Transverse colon (tissue), 4 donors: ENCODE measurements around the gene PHYKPL. TPM values are rescaled to one million over a fixed set of nuclear protein-coding genes. Genes with fewer than 3 reads are reported as not detected.
A peak's percentile ranks its signal among the peaks of the same experiment; 100 is the strongest.

Experiments
- DNase-seq: peaks from one replicate; pipeline ENCODE4 v3.0.0-alpha.2; 2019
- H3K27ac ChIP-seq, 4 donors: fragments of 200-600 bp; sonication (generic); 2 replicates each; pipeline ENCODE4 v1.5.1; 2016 to 2018; ENCODE audit warnings: inconsistent platforms in 4 of 4
- H3K27me3 ChIP-seq: fragments of 200-600 bp; sonication (generic); 2 replicates; pipeline ENCODE4 v1.5.1; 2017; ENCODE audit warnings: inconsistent platforms
- H3K36me3 ChIP-seq, 4 donors: fragments of 200-600 bp; sonication (generic); 2 replicates each; pipeline ENCODE4 v1.5.1; 2017 to 2019; ENCODE audit warnings: inconsistent platforms in 4 of 4
- H3K4me1 ChIP-seq, 4 donors: fragments of 200-600 bp; sonication (generic); 2 replicates each; pipeline ENCODE4 v1.5.1; 2017 to 2020; ENCODE audit warnings: inconsistent platforms in 4 of 4
- H3K4me3 ChIP-seq, 4 donors: fragments of 200-600 bp; sonication (generic); 1 replicate in 1 of 4; 2 replicates in 3 of 4; pipeline versions ENCODE4 v1.5.1 to v1.6.1; 2017 to 2019; ENCODE audit warnings: inconsistent platforms in 4 of 4
- H3K9me3 ChIP-seq, 2 donors: fragments of 200-600 bp; sonication (generic); 2 replicates each; pipeline ENCODE4 v1.5.1; 2017 to 2019; ENCODE audit warnings: inconsistent platforms in 2 of 2
- EP300 ChIP-seq: sonication (generic); formaldehyde crosslinking; IDR thresholded peaks from one replicate; pipeline ENCODE4 v1.6.1; 2017; ENCODE audit warnings: antibody characterized with exemption, low read depth
- POLR2A ChIP-seq: fragments of 450-650 bp; IDR thresholded peaks from one replicate; pipeline ENCODE4 v1.6.1; 2016; ENCODE audit warnings: antibody characterized with exemption, mild to moderate bottlenecking, moderate library complexity
- POLR2AphosphoS5 ChIP-seq, 3 donors: sonication (generic); formaldehyde crosslinking; IDR thresholded peaks; one replicate each; pipeline ENCODE4 v1.6.1; 2016; ENCODE audit warnings: antibody characterized with exemption in 3 of 3
- WGBS, 2 donors: methylation state at CpG; one replicate each; pipeline ENCODE4 v1.1.5; 2018; ENCODE audit warnings: low coverage in 1 of 2; 5-methylcytosine and 5-hydroxymethylcytosine counted together
- in situ Hi-C, 4 donors: fragments of 200-750 bp; cut with MboI; loops; one replicate each; pipeline versions ENCODE4 v1.15.0 to v1.15.1; 2017; ENCODE audit warnings: low sequenced_read_pairs in 3 of 4, low pct_ligation_motif_present in 1 of 4, low pct_unique_long_range_greater_than_20kb in 1 of 4
- intact Hi-C: fragments of 100-400 bp; cut with DNase I; formaldehyde crosslinking; loops from one replicate; pipeline ENCODE4 v1.15.1; 2023; ENCODE audit warnings: low total_unique reads
- total RNA-seq, 4 donors: library from RNA; depleted of rRNA; stranded (reverse); fragments of >200 nt; gene quantifications; one replicate each; pipeline ENCODE4 v1.1.0, GENCODE V29; 2016
- TF ChIP-seq, protein P1 (sequence below), 5 experiments: fragments of 200-600 bp in 3 of 5; fragments of 450-650 bp in 2 of 5; sonication (generic) in 3 of 5; IDR thresholded peaks; 1 replicate in 2 of 5; 2 replicates in 3 of 5; pipeline ENCODE4 v1.5.1; 2016 to 2017; ENCODE audit warnings: antibody characterized with exemption in 5 of 5, inconsistent platforms in 3 of 5, mild to moderate bottlenecking in 2 of 5, moderate library complexity in 1 of 5

The PHYKPL gene
- total RNA-seq, 4 donors from 2014 or later: 124 to 405 (median 197) TPM

DNA sequence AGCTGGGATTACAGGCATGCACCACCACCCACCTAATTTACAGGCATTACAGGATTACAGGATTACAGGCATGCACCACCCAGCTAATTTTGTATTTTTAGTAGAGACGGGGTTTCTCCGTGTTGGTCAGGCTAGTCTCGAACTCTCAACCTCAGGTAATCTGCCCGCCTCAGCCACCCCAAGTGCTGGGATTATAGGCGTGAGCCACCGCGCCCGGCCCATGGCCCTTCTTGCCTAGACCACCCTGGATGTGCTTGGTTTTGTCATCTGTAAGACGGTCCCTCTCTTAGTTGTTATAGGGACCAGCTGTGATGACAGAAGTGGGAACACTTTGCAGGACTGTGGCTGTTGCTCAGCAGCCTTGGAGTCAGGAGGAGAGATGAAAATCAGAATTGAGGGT is 3.5 kb upstream of the PHYKPL start:
- peak overlapping the region in 1 of 4 donors; percentile 13 for H3K27ac ChIP-seq
- no peaks in the 10 kb centered on the region for H3K9me3 ChIP-seq
- in situ Hi-C loops (no loop called here), intact Hi-C loops (no loop called here)
- no peak for DNase-seq
- 87% methylated on average over 9 of the region's 9 CpGs; no CpG with 5 or more reads in 1 of the 2 donors for WGBS, 2 donors
- no peaks in the 10 kb centered on the region for H3K27me3 ChIP-seq
- no peak for TF ChIP-seq POLR2A
- TF ChIP-seq, protein P1, sequence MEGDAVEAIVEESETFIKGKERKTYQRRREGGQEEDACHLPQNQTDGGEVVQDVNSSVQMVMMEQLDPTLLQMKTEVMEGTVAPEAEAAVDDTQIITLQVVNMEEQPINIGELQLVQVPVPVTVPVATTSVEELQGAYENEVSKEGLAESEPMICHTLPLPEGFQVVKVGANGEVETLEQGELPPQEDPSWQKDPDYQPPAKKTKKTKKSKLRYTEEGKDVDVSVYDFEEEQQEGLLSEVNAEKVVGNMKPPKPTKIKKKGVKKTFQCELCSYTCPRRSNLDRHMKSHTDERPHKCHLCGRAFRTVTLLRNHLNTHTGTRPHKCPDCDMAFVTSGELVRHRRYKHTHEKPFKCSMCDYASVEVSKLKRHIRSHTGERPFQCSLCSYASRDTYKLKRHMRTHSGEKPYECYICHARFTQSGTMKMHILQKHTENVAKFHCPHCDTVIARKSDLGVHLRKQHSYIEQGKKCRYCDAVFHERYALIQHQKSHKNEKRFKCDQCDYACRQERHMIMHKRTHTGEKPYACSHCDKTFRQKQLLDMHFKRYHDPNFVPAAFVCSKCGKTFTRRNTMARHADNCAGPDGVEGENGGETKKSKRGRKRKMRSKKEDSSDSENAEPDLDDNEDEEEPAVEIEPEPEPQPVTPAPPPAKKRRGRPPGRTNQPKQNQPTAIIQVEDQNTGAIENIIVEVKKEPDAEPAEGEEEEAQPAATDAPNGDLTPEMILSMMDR (IDR thresholded peaks at IDR 0.05): no peak
- TF ChIP-seq EP300: no peak
- no peak for TF ChIP-seq POLR2AphosphoS5 (IDR thresholded peaks at IDR 0.05)
- no peak overlapping the region for H3K4me3 ChIP-seq
- H3K36me3 ChIP-seq: no peaks in the 10 kb centered on the region
- peaks cover 10 to 53% (median 28%) of the 10 kb centered on the region in 4 donors for H3K4me1 ChIP-seq

DNA sequence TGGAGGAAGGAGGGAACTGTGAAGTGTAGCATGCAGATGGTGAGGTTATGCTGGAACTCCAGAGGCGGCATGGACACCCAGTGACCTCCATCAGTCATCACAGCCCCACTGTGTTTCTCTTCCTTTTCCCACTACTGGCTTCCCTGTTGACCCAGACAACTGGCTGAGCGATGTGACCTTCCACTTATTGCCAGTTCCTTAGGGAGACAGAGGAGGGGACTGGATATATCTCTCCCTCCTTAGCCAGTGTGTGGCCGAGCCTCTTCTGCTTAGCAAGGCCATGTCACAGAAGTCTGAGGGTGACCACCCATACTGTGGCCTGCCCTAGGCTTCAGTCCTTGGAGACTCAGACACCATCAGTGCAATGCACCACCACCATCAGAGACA is 3.0 kb upstream of the PHYKPL start:
- H3K27me3 ChIP-seq: no peaks in the 10 kb centered on the region

DNA sequence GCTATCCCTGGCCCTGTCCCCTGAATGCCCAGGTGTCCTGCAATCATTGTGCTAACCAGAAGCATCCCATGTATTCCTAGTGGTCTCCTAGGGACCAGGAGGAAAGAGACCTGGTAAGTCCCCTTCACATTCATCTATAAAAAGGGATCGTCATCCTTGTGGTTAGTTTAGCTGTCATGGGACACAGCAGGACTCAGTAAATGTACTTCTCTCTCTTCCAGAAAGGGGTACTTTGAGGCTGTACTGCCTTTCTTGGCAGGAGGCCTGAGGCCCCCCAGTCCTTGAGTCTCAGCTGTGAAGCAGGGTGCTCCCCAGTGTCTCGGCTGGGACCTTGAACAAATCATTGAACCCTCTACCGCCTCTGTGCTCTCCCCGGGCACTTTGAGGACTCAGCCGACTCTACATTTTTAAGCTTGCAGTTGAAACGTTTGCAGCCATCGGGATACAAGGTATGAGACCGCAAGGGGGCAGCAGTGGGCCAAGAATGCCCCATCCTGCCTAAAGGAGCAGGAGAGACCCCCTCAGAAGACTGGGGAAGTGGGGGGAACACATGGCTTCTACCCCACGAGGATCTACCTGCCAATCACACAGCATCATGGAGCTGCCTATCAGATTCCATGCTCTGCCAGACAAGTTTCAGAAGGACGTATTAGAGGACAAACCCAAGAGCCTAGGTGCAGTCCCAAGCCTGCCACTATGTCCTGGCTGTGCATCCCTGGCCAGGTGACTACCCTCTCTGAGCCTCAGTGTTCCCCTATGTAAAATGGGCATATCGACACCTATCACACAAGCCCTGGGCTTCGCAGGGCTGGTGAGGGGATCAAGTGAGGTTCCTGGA is 2.4 kb upstream of the PHYKPL start:
- Histone ChIP-seq H3K4me1 (peaks cover 21 to 65% (median 40%) of the 10 kb centered on the region in 4 donors), H3K36me3 (peaks cover 0 to 1% (median 0%) of the 10 kb centered on the region in 4 donors), H3K27me3 (no peaks in the 10 kb centered on the region), H3K9me3 (no peaks in the 10 kb centered on the region), H3K27ac (peak overlapping the region in 3 of 4 donors; percentile 18 to 26 (median 20)), H3K4me3 (no peak overlapping the region)
- peak; percentile 84 for DNase-seq
- intact Hi-C loops (no loop called here), in situ Hi-C loops (no loop called here)
- no peak for TF ChIP-seq POLR2AphosphoS5 (IDR thresholded peaks at IDR 0.05)
- TF ChIP-seq, protein P1 (IDR thresholded peaks at IDR 0.05): peak; percentile 67 to 72 (median 70)
- no peak for TF ChIP-seq POLR2A
- no peak for TF ChIP-seq EP300
- WGBS, 2 donors: 0 to 28% methylated on average over 7 to 11 of the region's 12 CpGs

More for the DNA sequence above, 3.0 kb upstream of the PHYKPL start:
- no peak for TF ChIP-seq POLR2A
- TF ChIP-seq EP300: no peak
- TF ChIP-seq, protein P1 (IDR thresholded peaks at IDR 0.05): no peak
- no peak for TF ChIP-seq POLR2AphosphoS5 (IDR thresholded peaks at IDR 0.05)
- Histone ChIP-seq H3K9me3 (no peaks in the 10 kb centered on the region), H3K27ac (no peak overlapping the region), H3K4me1 (peaks cover 15 to 59% (median 34%) of the 10 kb centered on the region in 4 donors), H3K4me3 (no peak overlapping the region), H3K36me3 (no peaks in the 10 kb centered on the region)
- 83% methylated on average over 3 of the region's 3 CpGs; no CpG with 5 or more reads in 1 of the 2 donors for WGBS, 2 donors
- intact Hi-C loops (no loop called here), in situ Hi-C loops (no loop called here)
- no peak for DNase-seq

DNA sequence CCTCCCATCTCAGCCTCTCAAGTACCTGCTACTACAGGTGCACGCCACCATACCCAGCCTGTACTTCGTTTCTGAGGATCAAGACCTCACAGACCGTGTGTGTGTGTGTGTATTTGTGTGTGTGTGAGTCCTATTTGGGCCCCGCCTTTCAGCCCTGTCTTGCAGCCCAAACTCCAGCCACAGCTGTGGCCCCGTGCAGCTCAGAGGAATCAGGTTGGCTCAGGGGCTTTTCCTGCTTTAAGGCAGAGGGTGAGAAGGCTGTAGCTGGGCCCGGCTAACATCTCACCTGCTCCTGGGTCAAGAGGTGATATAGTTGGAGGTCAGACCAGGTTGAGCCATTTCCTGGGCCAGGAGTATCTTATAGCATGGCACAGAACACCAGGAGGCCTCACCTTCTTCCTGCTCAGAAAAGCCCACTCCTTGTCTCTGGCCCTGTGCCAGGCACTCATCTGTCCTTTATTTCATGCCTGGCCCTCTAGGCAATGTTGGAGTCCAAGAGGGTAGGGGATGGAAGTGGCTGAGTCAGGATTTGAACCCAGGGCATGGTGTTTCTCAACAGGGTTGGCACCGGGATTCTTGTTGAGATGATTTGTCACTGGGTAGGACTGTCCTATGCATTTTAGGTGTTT is 1.6 kb upstream of the PHYKPL start:
- H3K4me3 ChIP-seq: no peak overlapping the region
- H3K36me3 ChIP-seq: peaks cover 0 to 9% (median 0%) of the 10 kb centered on the region in 4 donors
- WGBS, 2 donors: 74 to 90% methylated on average over 2 to 7 of the region's 7 CpGs
- no peaks in the 10 kb centered on the region for H3K27me3 ChIP-seq
- H3K27ac ChIP-seq: peak overlapping the region in 2 of 4 donors; percentile 18 to 26
- H3K9me3 ChIP-seq: no peaks in the 10 kb centered on the region
- H3K4me1 ChIP-seq: peaks cover 25 to 72% (median 42%) of the 10 kb centered on the region in 4 donors
- in situ Hi-C loops: no loop called here
- TF ChIP-seq POLR2A: no peak
- TF ChIP-seq, protein P1 (IDR thresholded peaks at IDR 0.05): no peak
- TF ChIP-seq POLR2AphosphoS5 (IDR thresholded peaks at IDR 0.05): no peak
- no peak for TF ChIP-seq EP300
- no peak for DNase-seq
- intact Hi-C loops: no loop called here
